Uterine smooth muscle cell (primary cell): ENCODE measurements around the gene CXCL3. TPM values are rescaled to one million over a fixed set of nuclear protein-coding genes. Genes with fewer than 3 reads are reported as not detected.

ENCODE experiments used
- total RNA-seq: library from RNA; depleted of rRNA; stranded (reverse); fragments of >200 nt; gene quantifications from 2 replicates; pipeline ENCODE4 v1.2.3, GENCODE V29; 2014

Gene CXCL3
- total RNA-seq: 2.1 and 3.3 TPM in 2 replicates

GRCh38 chr4:74038425-74039314, at the start of gene CXCL3:
TSS of gene CXCL3 (minus strand) at chr4:74038689. CDS start at chr4:74038611, 78 bp downstream.

GRCh38 chr4:73998040-73999011, 40.2 kb downstream of the CXCL3 start, which contains the start of gene CXCL5:
TSS of gene CXCL5 (minus strand) at chr4:73998677. CDS start at chr4:73998581, 96 bp downstream.

DNA sequence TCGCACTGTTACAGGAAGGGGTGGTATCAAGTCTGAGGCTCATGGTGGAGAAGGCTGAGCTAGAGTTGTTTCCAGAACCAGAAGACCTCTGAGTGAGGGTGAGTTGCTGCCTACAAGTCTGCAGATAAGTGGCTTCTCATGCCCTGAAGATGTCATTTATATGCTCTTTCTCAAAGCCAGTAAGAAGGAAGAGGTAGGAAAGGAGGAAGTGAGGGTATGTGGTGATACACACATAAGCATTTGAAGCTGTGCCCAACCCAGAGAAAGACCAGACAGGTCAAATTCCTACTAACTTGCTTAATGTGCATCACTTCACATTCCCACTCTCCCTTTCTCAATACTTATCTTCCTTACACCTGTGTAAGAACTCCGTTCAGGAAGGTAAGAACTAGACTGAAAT, 50.4 kb downstream of the CXCL3 start, which contains the start of gene PPBP:
TSS of gene PPBP (minus strand) at position 130 of the 400 bp plus-strand sequence. CDS start at position 43, 87 bp downstream.

Other genes starting within 250 kb of the CXCL3 start
- gene CXCL6, start 202.0 kb downstream of the CXCL3 start, total RNA-seq: 0.77 and 1.1 TPM in 2 replicates
- 0.33 and 0.87 TPM in 2 replicates for gene PF4V1, start 185.4 kb downstream of the CXCL3 start, total RNA-seq
- 2.9 and 3.9 TPM in 2 replicates for gene CXCL1, start 169.3 kb downstream of the CXCL3 start, total RNA-seq
- gene PF4, start 56.7 kb downstream of the CXCL3 start, total RNA-seq: not detected in 2 replicates
- gene PPBP, start 50.5 kb downstream of the CXCL3 start, total RNA-seq: not detected in 2 replicates
- 0.25 and 0.44 TPM in 2 replicates for gene CXCL5, start 40.0 kb downstream of the CXCL3 start, total RNA-seq
- gene CXCL2, start 60.5 kb upstream of the CXCL3 start, total RNA-seq: 2.7 and 3.6 TPM in 2 replicates
- 16.2 and 19.9 TPM in 2 replicates for gene MTHFD2L, start 119.4 kb upstream of the CXCL3 start, total RNA-seq